Neural progenitor cell (in vitro differentiated cells): ENCODE measurements around the gene NPVF. TPM values are rescaled to one million over a fixed set of nuclear protein-coding genes. Genes with fewer than 3 reads are reported as not detected.

Source experiments
- DNase-seq: peaks from one replicate; pipeline ENCODE4 v3.0.0-alpha.2; 2016; ENCODE audit warnings: low spot score
- H2AFZ ChIP-seq: fragments of 200-600 bp; sonication (generic); replicated peaks from 2 replicates; pipeline ENCODE4 v1.6.1; 2016; ENCODE audit warnings: antibody characterized with exemption
- H3F3A ChIP-seq: fragments of 200-600 bp; sonication (generic); 2 replicates; pipeline ENCODE4 v1.6.1; 2016; ENCODE audit warnings: antibody characterized with exemption, low read depth
- H3K27ac ChIP-seq: fragments of 200-600 bp; sonication (generic); 2 replicates; pipeline ENCODE4 v1.5.1; 2016; ENCODE audit warnings: mild to moderate bottlenecking
- H3K27me3 ChIP-seq: fragments of 200-600 bp; sonication (generic); 2 replicates; pipeline ENCODE4 v1.6.1; 2016; ENCODE audit warnings: mild to moderate bottlenecking, moderate library complexity
- H3K36me3 ChIP-seq: fragments of 200-600 bp; sonication (generic); 2 replicates; pipeline ENCODE4 v1.5.1; 2016
- H3K4me1 ChIP-seq: fragments of 200-600 bp; sonication (generic); 2 replicates; pipeline ENCODE4 v1.6.1; 2016; ENCODE audit warnings: mixed run types
- H3K4me2 ChIP-seq: fragments of 200-600 bp; sonication (generic); 2 replicates; pipeline ENCODE4 v1.6.1; 2016
- H3K4me3 ChIP-seq: fragments of 200-600 bp; sonication (generic); 2 replicates; pipeline ENCODE4 v1.5.1; 2016
- H3K79me2 ChIP-seq: fragments of 200-600 bp; sonication (generic); 2 replicates; pipeline ENCODE4 v1.6.1; 2016; ENCODE audit warnings: low read depth
- H3K9ac ChIP-seq: fragments of 200-600 bp; sonication (generic); 2 replicates; pipeline ENCODE4 v1.6.1; 2016
- H3K9me3 ChIP-seq: fragments of 200-600 bp; sonication (generic); 2 replicates; pipeline ENCODE4 v1.5.1; 2016; ENCODE audit warnings: low read depth
- H4K20me1 ChIP-seq: fragments of 200-600 bp; sonication (generic); 2 replicates; pipeline ENCODE4 v1.6.1; 2016; ENCODE audit warnings: low read depth
- H3K27ac Mint-ChIP-seq: 3 replicates; pipeline ENCODE4 v1.8.0; 2021; ENCODE audit warnings: mixed read lengths
- H3K27me3 Mint-ChIP-seq: 2 replicates; pipeline ENCODE4 v1.8.0; 2022; ENCODE audit warnings: low read depth, mild to moderate bottlenecking, inconsistent platforms, moderate library complexity, mixed read lengths; ENCODE audit not compliant: insufficient read depth
- H3K36me3 Mint-ChIP-seq: 3 replicates; pipeline ENCODE4 v1.8.0; 2021; ENCODE audit warnings: mixed read lengths
- H3K4me1 Mint-ChIP-seq: 3 replicates; pipeline ENCODE4 v1.8.0; 2021; ENCODE audit warnings: mixed read lengths
- H3K4me3 Mint-ChIP-seq: 3 replicates; pipeline ENCODE4 v1.8.0; 2021; ENCODE audit warnings: mild to moderate bottlenecking, moderate library complexity, mixed read lengths
- H3K9me3 Mint-ChIP-seq: 3 replicates; pipeline ENCODE4 v1.8.0; 2020; ENCODE audit warnings: mixed read lengths
- EZH2 ChIP-seq: fragments of 200-600 bp; sonication (generic); IDR thresholded peaks from 2 replicates; pipeline ENCODE4 v1.6.1; 2017; ENCODE audit warnings: antibody characterized with exemption, mild to moderate bottlenecking, moderate library complexity
- EZH2phosphoT487 ChIP-seq: fragments of 200-600 bp; sonication (generic); IDR thresholded peaks from 2 replicates; pipeline ENCODE4 v1.6.1; 2017; ENCODE audit warnings: antibody characterized with exemption
- total RNA-seq: library from RNA; depleted of rRNA; stranded (reverse); fragments of >200 nt; gene quantifications from 2 replicates; pipeline ENCODE4 v1.2.3, GENCODE V29; 2015; ENCODE audit warnings: low replicate concordance
- TF ChIP-seq, protein P1 (sequence below): fragments of 200-600 bp; sonication (generic); IDR thresholded peaks from 2 replicates; pipeline ENCODE4 v1.5.1; 2017; ENCODE audit warnings: antibody characterized with exemption, mild to moderate bottlenecking

The NPVF gene
- total RNA-seq, 1 donor from 2014 or later, result not detected

DNA sequence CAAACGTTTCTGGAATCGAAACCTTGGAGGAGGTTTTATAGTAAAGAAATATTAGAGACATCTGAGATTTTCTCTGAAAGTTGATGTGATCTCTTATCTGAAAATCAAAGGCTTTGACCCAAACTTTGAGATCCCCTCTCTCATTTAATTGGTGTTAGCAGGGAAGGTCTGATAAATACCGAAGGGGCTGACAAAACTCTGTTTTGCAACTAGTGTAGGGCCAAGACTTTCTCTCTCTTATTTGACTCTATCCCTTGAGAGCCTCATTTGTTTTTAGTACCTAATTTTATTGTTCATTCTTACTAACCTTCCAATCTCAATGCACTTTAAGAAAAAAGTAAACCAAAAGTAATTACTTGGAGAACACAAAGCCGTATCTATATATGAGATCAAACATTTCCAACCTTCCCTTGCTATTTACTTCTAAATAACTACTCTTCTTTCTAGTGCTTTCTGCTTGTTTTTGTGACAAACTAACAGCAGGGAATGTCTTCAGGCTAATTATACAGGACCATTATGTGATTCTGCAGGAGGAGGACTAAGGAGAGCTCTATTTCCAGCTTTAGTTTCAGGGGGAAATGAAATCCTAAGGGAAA is 33.4 kb upstream of the NPVF start:
- Histone ChIP-seq H3K4me3 (no peak overlapping the region), H2AFZ (peak overlapping the region; percentile 20), H3K79me2 (no peaks in the 10 kb centered on the region), H3K27ac (peak overlapping the region; percentile 34), H3F3A (peaks cover 15% of the 10 kb centered on the region), H4K20me1 (no peaks in the 10 kb centered on the region), H3K4me2 (peak overlapping the region; percentile 20), H3K27me3 (peaks cover 4% of the 10 kb centered on the region), H3K9ac (no peak overlapping the region), H3K9me3 (no peaks in the 10 kb centered on the region), H3K4me1 (peaks cover 23% of the 10 kb centered on the region), H3K36me3 (no peaks in the 10 kb centered on the region)
- H3K4me1 Mint-ChIP-seq, result peaks cover 22% of the 10 kb centered on the region
- H3K27me3 Mint-ChIP-seq, result peaks cover 2% of the 10 kb centered on the region
- peaks cover 2% of the 10 kb centered on the region for H3K9me3 Mint-ChIP-seq
- H3K27ac Mint-ChIP-seq, result no peak overlapping the region
- DNase-seq, result no peak
- no peaks in the 10 kb centered on the region for H3K36me3 Mint-ChIP-seq
- no peak overlapping the region for H3K4me3 Mint-ChIP-seq
- TF ChIP-seq EZH2 (no peak), EZH2phosphoT487 (no peak)

DNA sequence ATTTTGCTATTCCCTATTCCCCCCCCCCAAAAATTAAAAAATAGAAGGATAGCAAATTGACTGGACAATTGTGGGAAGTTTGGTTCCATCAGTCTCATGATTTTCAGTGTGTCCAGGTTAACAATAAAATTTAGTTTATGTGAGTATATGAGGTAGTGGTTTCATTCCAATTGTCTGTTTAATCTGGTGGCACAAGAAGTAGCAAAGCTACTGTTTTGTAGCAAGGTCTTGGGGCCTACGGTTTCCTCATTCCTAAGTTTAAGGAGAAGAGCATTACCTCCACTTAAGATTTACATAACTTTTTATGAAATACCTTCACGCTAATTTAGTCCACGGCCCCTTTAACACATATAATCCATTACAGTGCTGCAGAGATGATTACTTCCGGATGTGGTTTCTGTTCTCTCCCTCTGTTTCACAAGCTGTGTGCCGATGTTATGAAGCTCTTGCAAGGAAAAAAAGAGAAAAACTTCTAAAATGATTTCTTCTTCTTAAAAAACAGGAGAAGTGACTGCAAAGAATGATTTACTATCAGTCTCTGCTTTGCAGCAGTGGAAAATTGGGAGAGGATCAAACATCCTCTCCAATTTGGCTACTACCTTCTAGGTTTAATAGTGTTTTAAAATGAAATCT is 32.7 kb upstream of the NPVF start:
- H3K27ac ChIP-seq, result peak overlapping the region; percentile 34

DNA sequence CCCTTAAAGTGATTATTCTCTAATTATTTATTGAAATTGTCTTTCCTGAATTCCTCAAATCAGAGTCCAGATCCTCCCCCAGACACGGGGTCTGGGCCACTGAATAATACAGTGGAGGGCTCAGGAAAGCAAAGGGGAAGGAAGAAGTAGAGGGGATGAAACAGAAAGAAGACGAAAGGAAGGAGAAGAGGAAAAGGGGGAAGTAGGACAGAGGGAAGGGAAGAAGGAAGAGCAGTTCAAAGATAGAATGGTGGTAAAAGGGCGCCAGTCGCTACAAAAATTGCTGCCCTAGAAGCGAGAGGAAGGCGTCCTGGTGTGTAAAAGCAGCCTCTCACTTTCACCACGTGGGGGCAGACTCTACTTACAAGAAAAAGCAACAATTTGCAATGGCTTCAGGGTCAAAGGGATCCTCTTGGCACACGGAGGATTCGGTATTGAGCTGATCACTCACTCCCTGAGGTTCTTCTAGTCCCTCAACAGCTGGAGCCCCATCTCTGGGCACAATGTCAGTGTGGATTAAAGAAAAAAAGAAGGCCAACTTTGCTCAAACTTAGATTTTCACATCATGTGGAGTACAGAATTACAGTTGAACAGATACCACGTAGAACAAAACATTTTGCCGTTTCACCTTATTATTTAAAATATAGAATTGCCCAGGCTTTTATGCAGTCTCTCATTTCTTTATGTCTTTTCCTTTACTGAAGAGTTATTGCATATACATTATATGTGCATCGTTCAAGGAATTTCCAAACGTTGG is 31.4 kb upstream of the NPVF start:
- peak overlapping the region; percentile 64 for H2AFZ ChIP-seq
- no peak overlapping the region for H3K4me3 ChIP-seq
- H3K4me3 Mint-ChIP-seq, result no peak overlapping the region
- TF ChIP-seq EZH2 (no peak), EZH2phosphoT487 (no peak)
- TF ChIP-seq, protein P1, sequence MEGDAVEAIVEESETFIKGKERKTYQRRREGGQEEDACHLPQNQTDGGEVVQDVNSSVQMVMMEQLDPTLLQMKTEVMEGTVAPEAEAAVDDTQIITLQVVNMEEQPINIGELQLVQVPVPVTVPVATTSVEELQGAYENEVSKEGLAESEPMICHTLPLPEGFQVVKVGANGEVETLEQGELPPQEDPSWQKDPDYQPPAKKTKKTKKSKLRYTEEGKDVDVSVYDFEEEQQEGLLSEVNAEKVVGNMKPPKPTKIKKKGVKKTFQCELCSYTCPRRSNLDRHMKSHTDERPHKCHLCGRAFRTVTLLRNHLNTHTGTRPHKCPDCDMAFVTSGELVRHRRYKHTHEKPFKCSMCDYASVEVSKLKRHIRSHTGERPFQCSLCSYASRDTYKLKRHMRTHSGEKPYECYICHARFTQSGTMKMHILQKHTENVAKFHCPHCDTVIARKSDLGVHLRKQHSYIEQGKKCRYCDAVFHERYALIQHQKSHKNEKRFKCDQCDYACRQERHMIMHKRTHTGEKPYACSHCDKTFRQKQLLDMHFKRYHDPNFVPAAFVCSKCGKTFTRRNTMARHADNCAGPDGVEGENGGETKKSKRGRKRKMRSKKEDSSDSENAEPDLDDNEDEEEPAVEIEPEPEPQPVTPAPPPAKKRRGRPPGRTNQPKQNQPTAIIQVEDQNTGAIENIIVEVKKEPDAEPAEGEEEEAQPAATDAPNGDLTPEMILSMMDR, result peak; percentile 80
- H3K27me3 ChIP-seq, result peaks cover 4% of the 10 kb centered on the region
- peak overlapping the region; percentile 9 for H3K27ac Mint-ChIP-seq
- H3K4me1 ChIP-seq, result peaks cover 38% of the 10 kb centered on the region
- DNase-seq, result peak; percentile 86
- H3K36me3 ChIP-seq, result no peaks in the 10 kb centered on the region
- H3K4me1 Mint-ChIP-seq, result peaks cover 35% of the 10 kb centered on the region
- no peaks in the 10 kb centered on the region for H3K36me3 Mint-ChIP-seq
- no peak overlapping the region for H3K27ac ChIP-seq
- H3K9me3 ChIP-seq, result no peaks in the 10 kb centered on the region
- peak overlapping the region; percentile 13 for H3K4me2 ChIP-seq
- no peak overlapping the region for H3K9ac ChIP-seq
- no peaks in the 10 kb centered on the region for H4K20me1 ChIP-seq
- H3K9me3 Mint-ChIP-seq, result peaks cover 2% of the 10 kb centered on the region
- peaks cover 15% of the 10 kb centered on the region for H3F3A ChIP-seq
- no peaks in the 10 kb centered on the region for H3K79me2 ChIP-seq
- peaks cover 2% of the 10 kb centered on the region for H3K27me3 Mint-ChIP-seq

More for the DNA sequence above, 32.7 kb upstream of the NPVF start:
- TF ChIP-seq EZH2phosphoT487 (no peak), EZH2 (no peak)
- TF ChIP-seq, protein P1, result no peak
- Mint-ChIP-seq H3K27me3 (peaks cover 2% of the 10 kb centered on the region), H3K4me3 (no peak overlapping the region), H3K27ac (no peak overlapping the region), H3K36me3 (no peaks in the 10 kb centered on the region), H3K4me1 (peaks cover 26% of the 10 kb centered on the region), H3K9me3 (peaks cover 2% of the 10 kb centered on the region)
- Histone ChIP-seq H3K4me2 (peak overlapping the region; percentile 20), H3K36me3 (no peaks in the 10 kb centered on the region), H3K4me3 (no peak overlapping the region), H3K27me3 (peaks cover 4% of the 10 kb centered on the region), H3K79me2 (no peaks in the 10 kb centered on the region), H3K4me1 (peaks cover 28% of the 10 kb centered on the region), H2AFZ (peak overlapping the region; percentile 20), H3K9ac (no peak overlapping the region), H3K9me3 (no peaks in the 10 kb centered on the region), H3F3A (peaks cover 15% of the 10 kb centered on the region), H4K20me1 (no peaks in the 10 kb centered on the region)
- DNase-seq, result no peak
